ENCODE measurements around the gene ARMC12. TPM values are rescaled to one million over a fixed set of nuclear protein-coding genes. Genes with fewer than 3 reads are reported as not detected.
"Not testable (repeated sequence)": the region's sequence is repeated elsewhere in the genome, so short reads cannot be mapped to it uniquely, and the experiment has no call there.

The ARMC12 gene
- total and polyA plus RNA-seq, 2 of the 4 experiments (the other 2 are of a cell fraction), result 0.18 to 0.74 TPM

DNA sequence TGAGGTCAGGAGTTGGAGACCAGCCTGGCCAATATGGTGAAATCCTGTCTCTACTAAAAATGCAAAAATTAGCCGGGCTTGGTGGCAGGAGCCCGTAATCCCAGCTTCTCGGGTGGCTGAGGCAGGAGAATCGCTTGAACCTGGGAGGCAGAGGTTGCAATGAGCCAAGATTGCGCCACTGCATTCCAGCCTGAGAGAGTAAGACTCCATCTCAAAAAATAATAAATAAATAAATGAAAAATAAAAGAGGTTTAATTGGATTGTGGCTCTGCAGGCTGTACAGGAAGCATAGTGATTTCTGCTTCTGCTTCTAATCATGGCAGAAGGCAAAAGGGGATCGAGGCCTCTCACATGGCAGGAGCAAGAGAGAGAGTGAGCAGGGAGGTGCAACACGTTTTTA, 38.4 kb upstream of the ARMC12 start:
- H3K23ac ChIP-seq (ENCODE audit: low read depth, low read length); H3K9me3 ChIP-seq (ENCODE audit: control insufficient read depth, insufficient read depth, low read length); H2BK5ac ChIP-seq (ENCODE audit: low read depth, low read length, poor library complexity, severe bottlenecking); H3K4me1 ChIP-seq (ENCODE audit: control insufficient read depth, insufficient read depth, low read length); H3K9ac ChIP-seq (ENCODE audit: low read depth, low read length); H3K27ac ChIP-seq (ENCODE audit: insufficient read depth, low read length); intact Hi-C loops (cut with micrococcal nuclease); H2BK120ac ChIP-seq (ENCODE audit: low read depth, low read length); H4K5ac ChIP-seq (ENCODE audit: low read depth, low read length); H3K4ac ChIP-seq (ENCODE audit: low read depth, low read length); H4K20me1 ChIP-seq (ENCODE audit: insufficient read depth, low read length); H2AFZ ChIP-seq (replicated peaks; ENCODE audit: low read length, poor library complexity); H3K36me3 ChIP-seq (ENCODE audit: control insufficient read depth, insufficient read depth, low read length); H3K9me1 ChIP-seq (ENCODE audit: insufficient read depth, low read length); H3K4me2 ChIP-seq (ENCODE audit: low read depth, low read length); in situ Hi-C loops (cut with MboI; ENCODE audit: low sequenced_read_pairs); dilution Hi-C loops (cut with HindIII; ENCODE audit: low sequenced_read_pairs, unreplicated experiment); H3K4me3 ChIP-seq (ENCODE audit: insufficient read depth, low read depth, low read length); H2BK20ac ChIP-seq (ENCODE audit: low read depth, low read length); H4K91ac ChIP-seq (ENCODE audit: insufficient read depth, low read depth, low read length); H3K14ac ChIP-seq (replicated peaks; ENCODE audit: low read depth, low read length); H3K56ac ChIP-seq (ENCODE audit: extremely low read depth, insufficient read depth, low read length); H2BK15ac ChIP-seq (ENCODE audit: low read depth, low read length); H4K8ac ChIP-seq (ENCODE audit: low read depth in 2 of 2, low read length in 2 of 2); H3K27me3 ChIP-seq (ENCODE audit: control insufficient read depth, insufficient read depth, low read length); H3K18ac ChIP-seq (ENCODE audit: low read depth, low read length); H3K79me1 ChIP-seq (ENCODE audit: low read depth in 1 of 2, low read length in 2 of 2); POLR2A ChIA-PET (ENCODE audit: unreplicated experiment); BruUV-seq (replicated peaks): not testable (repeated sequence)
- CTCF ChIA-PET, result interaction anchor here (0.7 kb wide), 1 partner anchor 12 kb away, joined by 4 read pairs; no protein-coding TSS in a partner anchor
- peak; percentile 22 for DNase-seq
- peak overlapping the region; percentile 24 for H2AK9ac ChIP-seq (replicated peaks; ENCODE audit: low read depth, low read length, poor library complexity)
- H2AK5ac ChIP-seq (ENCODE audit: low read depth, low read length), result peak overlapping the region; percentile 8; the same call in 1 of the 2 replicates
- peak; percentile 54; the same call in 1 of the 2 replicates for TF ChIP-seq CEBPB (IDR thresholded peaks at IDR 0.05; ENCODE audit: low read depth, low read length)
- peak; percentile 49 for ATAC-seq (ENCODE audit: low read depth)
- WGBS, 2 experiments (ENCODE audit: extremely low coverage in 2 of 2, insufficient read length in 1 of 2), result no CpG with 5 or more reads among the region's 7 CpGs
